GM23338 (cell line): Measurements from ENCODE around the gene GIPC2. TPM values are rescaled to one million over a fixed set of nuclear protein-coding genes. Genes with fewer than 3 reads are reported as not detected.

Experiments used
- ATAC-seq: fragments of 200-7000 bp; cut with Tn5 transposase; 3 replicates; pipeline ENCODE4 v1.9.1; 2020
- DNase-seq: peaks from one replicate; pipeline ENCODE4 v3.0.0-alpha.2; 2015; ENCODE audit warnings: low spot score
- H2AFZ ChIP-seq: fragments of 200-600 bp; sonication (generic); 2 replicates; pipeline ENCODE4 v1.8.0; 2016; ENCODE audit warnings: antibody characterized with exemption, mild to moderate bottlenecking, moderate library complexity
- H3F3A ChIP-seq: fragments of 200-600 bp; sonication (generic); replicated peaks from 2 replicates; pipeline ENCODE4 v1.8.0; 2017; ENCODE audit warnings: antibody characterized with exemption, mixed run types, low read depth
- H3K27ac ChIP-seq: fragments of 200-600 bp; sonication (generic); 2 replicates; pipeline ENCODE4 v1.6.1; 2016; ENCODE audit warnings: low read depth
- H3K27me3 ChIP-seq: fragments of 200-600 bp; sonication (generic); 2 replicates; pipeline ENCODE4 v1.8.0; 2016; ENCODE audit warnings: mild to moderate bottlenecking, mixed run types, moderate library complexity; ENCODE audit not compliant: insufficient read depth
- H3K36me3 ChIP-seq: fragments of 200-600 bp; sonication (generic); 2 replicates; pipeline ENCODE4 v1.8.0; 2016; ENCODE audit warnings: mild to moderate bottlenecking; ENCODE audit not compliant: insufficient read depth
- H3K4me1 ChIP-seq: fragments of 200-600 bp; sonication (generic); 2 replicates; pipeline ENCODE4 v1.8.0; 2016; ENCODE audit warnings: mild to moderate bottlenecking, moderate library complexity; ENCODE audit not compliant: insufficient read depth
- H3K4me2 ChIP-seq: fragments of 200-600 bp; sonication (generic); 2 replicates; pipeline ENCODE4 v1.7.1; 2017; ENCODE audit warnings: mixed run types
- H3K4me3 ChIP-seq: fragments of 200-600 bp; sonication (generic); 2 replicates; pipeline ENCODE4 v1.6.1; 2016; ENCODE audit warnings: mixed run types
- H3K79me2 ChIP-seq: fragments of 200-600 bp; sonication (generic); replicated peaks from 2 replicates; pipeline ENCODE4 v1.8.0; 2017; ENCODE audit warnings: mild to moderate bottlenecking; ENCODE audit not compliant: insufficient read depth
- H3K9me2 ChIP-seq: fragments of 200-600 bp; sonication (generic); 2 replicates; pipeline ENCODE4 v1.8.0; 2017; ENCODE audit not compliant: insufficient read depth
- H4K20me1 ChIP-seq: fragments of 200-600 bp; sonication (generic); replicated peaks from 2 replicates; pipeline ENCODE4 v1.8.0; 2017; ENCODE audit warnings: mild to moderate bottlenecking; ENCODE audit not compliant: insufficient read depth
- H3K27ac Mint-ChIP-seq: 2 replicates; pipeline ENCODE4 v1.8.0; 2020; ENCODE audit warnings: inconsistent platforms, mild to moderate bottlenecking, moderate library complexity, mixed read lengths
- H3K27me3 Mint-ChIP-seq: 3 replicates; pipeline ENCODE4 v1.8.0; 2022; ENCODE audit warnings: low read depth, mild to moderate bottlenecking, moderate library complexity, mixed read lengths, inconsistent platforms; ENCODE audit not compliant: insufficient read depth, poor library complexity
- H3K36me3 Mint-ChIP-seq: 3 replicates; pipeline ENCODE4 v1.8.0; 2021; ENCODE audit warnings: low read depth, mild to moderate bottlenecking, inconsistent platforms, moderate library complexity, mixed read lengths
- H3K4me1 Mint-ChIP-seq: 3 replicates; pipeline ENCODE4 v1.8.0; 2020; ENCODE audit warnings: mild to moderate bottlenecking, inconsistent platforms, mixed read lengths
- H3K4me3 Mint-ChIP-seq: 3 replicates; pipeline ENCODE4 v1.8.0; 2021; ENCODE audit warnings: moderate library complexity, mild to moderate bottlenecking, inconsistent platforms, mixed read lengths
- H3K9me3 Mint-ChIP-seq: 3 replicates; pipeline ENCODE4 v1.8.0; 2020; ENCODE audit warnings: moderate library complexity, mild to moderate bottlenecking, inconsistent platforms, mixed read lengths
- CREB1 ChIP-seq: fragments of 250-450 bp; sonication (Bioruptor Pico); IDR thresholded peaks from 2 replicates; pipeline ENCODE4 v1.5.0; 2020; ENCODE audit warnings: low read depth, mild to moderate bottlenecking, moderate library complexity
- CTCF ChIP-seq, 2 experiments: fragments of 200-600 bp in 1 of 2; sonication (generic) in 1 of 2; conservative IDR thresholded peaks; 2 replicates each; pipeline versions ENCODE4 v1.5.1 to v1.6.1; 2016 to 2017; ENCODE audit warnings: antibody characterized with exemption in 2 of 2, low read depth in 2 of 2, mild to moderate bottlenecking in 2 of 2, moderate library complexity in 1 of 2
- ETS1 ChIP-seq: IDR thresholded peaks from 2 replicates; pipeline ENCODE4 v1.6.1; 2016; ENCODE audit warnings: antibody characterized with exemption
- EZH2 ChIP-seq: fragments of 200-600 bp; sonication (generic); IDR thresholded peaks from one replicate; pipeline ENCODE4 v1.8.0; 2017; ENCODE audit warnings: antibody characterized with exemption, mild to moderate bottlenecking, low read depth; ENCODE audit not compliant: unreplicated experiment
- EZH2phosphoT487 ChIP-seq: fragments of 200-600 bp; sonication (generic); IDR thresholded peaks from one replicate; pipeline ENCODE4 v1.8.1; 2018; ENCODE audit warnings: antibody characterized with exemption; ENCODE audit not compliant: unreplicated experiment
- JUNB ChIP-seq: IDR thresholded peaks from one replicate; pipeline ENCODE4 v1.6.1; 2016; ENCODE audit warnings: antibody characterized with exemption; ENCODE audit not compliant: unreplicated experiment
- NANOG ChIP-seq: IDR thresholded peaks from 2 replicates; pipeline ENCODE4 v1.6.1; 2016; ENCODE audit warnings: antibody characterized with exemption, borderline replicate concordance
- POLR2AphosphoS5 ChIP-seq: IDR thresholded peaks from 2 replicates; pipeline ENCODE4 v1.6.1; 2016; ENCODE audit warnings: antibody characterized with exemption, low read depth
- STAT1 ChIP-seq: IDR thresholded peaks from one replicate; pipeline ENCODE4 v1.6.1; 2016; ENCODE audit warnings: antibody characterized with exemption; ENCODE audit not compliant: unreplicated experiment
- ZNF114 ChIP-seq: fragments of 250-450 bp; sonication (Bioruptor Pico); IDR thresholded peaks from 2 replicates; pipeline ENCODE4 v1.5.0; 2020; ENCODE audit warnings: mild to moderate bottlenecking, moderate library complexity
- ZNF331 ChIP-seq: fragments of 250-450 bp; sonication (Bioruptor Pico); IDR thresholded peaks from 2 replicates; pipeline ENCODE4 v1.5.0; 2020; ENCODE audit warnings: low read depth, mild to moderate bottlenecking, moderate library complexity
- ZNF462 ChIP-seq: fragments of 250-450 bp; sonication (Bioruptor Pico); IDR thresholded peaks from 2 replicates; pipeline ENCODE4 v1.5.0; 2020; ENCODE audit warnings: mild to moderate bottlenecking, moderate library complexity
- polyA plus RNA-seq: library from polyadenylated mRNA; unstranded; fragments of >200 nt; fragmentation: Nextera tagmentation; extraction: Ambion mirVana; gene quantifications from 2 replicates; pipeline ENCODE4 v1.2.1, GENCODE V29; 2016
- total RNA-seq: library from RNA; depleted of rRNA; stranded (reverse); fragments of >200 nt; shearing (Covaris generic); gene quantifications from 2 replicates; pipeline ENCODE4 v1.2.3, GENCODE V29; 2014
- TF ChIP-seq, protein P1 (sequence below): IDR thresholded peaks from one replicate; pipeline ENCODE4 v1.6.1; 2018; ENCODE audit warnings: antibody characterized with exemption; ENCODE audit not compliant: unreplicated experiment

GIPC2 gene
- total and polyA plus RNA-seq, 2 experiments from 2014 or later: 1.2 to 1.5 TPM

DNA sequence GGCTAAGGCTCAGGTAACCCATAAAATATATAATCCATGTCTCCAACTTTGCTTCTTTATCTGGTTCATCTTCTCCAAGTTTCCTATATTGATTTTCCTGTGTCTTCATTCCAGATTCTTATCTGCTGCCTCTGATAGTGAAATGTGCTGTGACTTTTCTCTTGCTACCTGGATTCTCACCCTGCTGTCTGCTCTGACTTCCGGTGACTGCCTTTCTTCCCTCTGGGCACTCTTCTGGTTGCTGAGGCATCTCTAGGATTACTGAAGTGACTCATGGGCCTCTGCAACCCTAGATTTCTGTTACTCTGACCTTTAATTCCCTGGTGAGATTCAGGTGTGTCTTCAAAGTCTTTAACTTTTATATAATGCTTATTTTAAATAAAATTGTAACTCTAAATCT lies 46.9 kb downstream of the GIPC2 start:
- no peak for TF ChIP-seq EZH2
- TF ChIP-seq CTCF (conservative IDR thresholded peaks at IDR 0.05; ENCODE audit: low read depth in 2 of 2): no peak
- no peak for TF ChIP-seq ZNF462 (CRISPR knock-in tag)
- no peak for TF ChIP-seq NANOG
- TF ChIP-seq, protein P1, sequence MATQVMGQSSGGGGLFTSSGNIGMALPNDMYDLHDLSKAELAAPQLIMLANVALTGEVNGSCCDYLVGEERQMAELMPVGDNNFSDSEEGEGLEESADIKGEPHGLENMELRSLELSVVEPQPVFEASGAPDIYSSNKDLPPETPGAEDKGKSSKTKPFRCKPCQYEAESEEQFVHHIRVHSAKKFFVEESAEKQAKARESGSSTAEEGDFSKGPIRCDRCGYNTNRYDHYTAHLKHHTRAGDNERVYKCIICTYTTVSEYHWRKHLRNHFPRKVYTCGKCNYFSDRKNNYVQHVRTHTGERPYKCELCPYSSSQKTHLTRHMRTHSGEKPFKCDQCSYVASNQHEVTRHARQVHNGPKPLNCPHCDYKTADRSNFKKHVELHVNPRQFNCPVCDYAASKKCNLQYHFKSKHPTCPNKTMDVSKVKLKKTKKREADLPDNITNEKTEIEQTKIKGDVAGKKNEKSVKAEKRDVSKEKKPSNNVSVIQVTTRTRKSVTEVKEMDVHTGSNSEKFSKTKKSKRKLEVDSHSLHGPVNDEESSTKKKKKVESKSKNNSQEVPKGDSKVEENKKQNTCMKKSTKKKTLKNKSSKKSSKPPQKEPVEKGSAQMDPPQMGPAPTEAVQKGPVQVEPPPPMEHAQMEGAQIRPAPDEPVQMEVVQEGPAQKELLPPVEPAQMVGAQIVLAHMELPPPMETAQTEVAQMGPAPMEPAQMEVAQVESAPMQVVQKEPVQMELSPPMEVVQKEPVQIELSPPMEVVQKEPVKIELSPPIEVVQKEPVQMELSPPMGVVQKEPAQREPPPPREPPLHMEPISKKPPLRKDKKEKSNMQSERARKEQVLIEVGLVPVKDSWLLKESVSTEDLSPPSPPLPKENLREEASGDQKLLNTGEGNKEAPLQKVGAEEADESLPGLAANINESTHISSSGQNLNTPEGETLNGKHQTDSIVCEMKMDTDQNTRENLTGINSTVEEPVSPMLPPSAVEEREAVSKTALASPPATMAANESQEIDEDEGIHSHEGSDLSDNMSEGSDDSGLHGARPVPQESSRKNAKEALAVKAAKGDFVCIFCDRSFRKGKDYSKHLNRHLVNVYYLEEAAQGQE: no peak
- no peak for TF ChIP-seq EZH2phosphoT487
- no peak for TF ChIP-seq ZNF331 (CRISPR knock-in tag)
- no peak for TF ChIP-seq POLR2AphosphoS5
- TF ChIP-seq ZNF114 (CRISPR knock-in tag): no peak
- TF ChIP-seq JUNB: no peak
- TF ChIP-seq CREB1 (CRISPR knock-in tag): no peak
- no peak for TF ChIP-seq ETS1
- no peak for TF ChIP-seq STAT1
- H2AFZ ChIP-seq: no peak overlapping the region

More for the DNA sequence above, 46.9 kb downstream of the GIPC2 start:
- Histone ChIP-seq H3K4me2 (no peak overlapping the region), H3K4me3 (no peak overlapping the region), H3K27ac (no peak overlapping the region), H4K20me1 (no peaks in the 10 kb centered on the region), H3K27me3 (no peaks in the 10 kb centered on the region), H3F3A (no peaks in the 10 kb centered on the region), H3K9me2 (no peaks in the 10 kb centered on the region), H3K36me3 (no peaks in the 10 kb centered on the region), H3K4me1 (no peaks in the 10 kb centered on the region), H3K79me2 (no peaks in the 10 kb centered on the region)
- Mint-ChIP-seq H3K4me3 (no peak overlapping the region), H3K27ac (no peak overlapping the region), H3K4me1 (peaks cover 4% of the 10 kb centered on the region; the same call in 1 of the 3 replicates), H3K36me3 (no peaks in the 10 kb centered on the region), H3K27me3 (no peaks in the 10 kb centered on the region), H3K9me3 (no peaks in the 10 kb centered on the region)
- ATAC-seq (no peak), DNase-seq (no peak)
